ENCODE data around the gene KRT76.

DNA sequence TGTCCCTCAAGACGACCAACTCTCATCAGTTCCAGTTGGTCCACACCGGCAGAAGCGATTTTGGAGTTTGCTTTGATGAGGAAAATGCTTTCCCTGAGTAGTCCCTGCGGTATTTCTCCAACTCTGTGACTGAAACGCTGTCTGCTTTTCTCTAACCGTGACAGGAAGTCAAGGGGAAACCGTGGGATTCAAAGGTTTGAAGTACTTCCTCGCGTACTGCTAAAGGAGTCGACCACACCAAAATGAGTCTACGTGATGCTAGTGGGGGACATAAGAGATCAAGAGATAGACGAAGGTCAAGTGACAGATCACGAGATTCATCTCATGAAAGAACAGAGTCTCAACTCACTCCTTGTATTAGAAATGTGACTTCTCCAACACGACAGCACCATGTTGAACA, 28.6 kb downstream of the KRT76 start:
- TF ChIP-seq, protein P1, sequence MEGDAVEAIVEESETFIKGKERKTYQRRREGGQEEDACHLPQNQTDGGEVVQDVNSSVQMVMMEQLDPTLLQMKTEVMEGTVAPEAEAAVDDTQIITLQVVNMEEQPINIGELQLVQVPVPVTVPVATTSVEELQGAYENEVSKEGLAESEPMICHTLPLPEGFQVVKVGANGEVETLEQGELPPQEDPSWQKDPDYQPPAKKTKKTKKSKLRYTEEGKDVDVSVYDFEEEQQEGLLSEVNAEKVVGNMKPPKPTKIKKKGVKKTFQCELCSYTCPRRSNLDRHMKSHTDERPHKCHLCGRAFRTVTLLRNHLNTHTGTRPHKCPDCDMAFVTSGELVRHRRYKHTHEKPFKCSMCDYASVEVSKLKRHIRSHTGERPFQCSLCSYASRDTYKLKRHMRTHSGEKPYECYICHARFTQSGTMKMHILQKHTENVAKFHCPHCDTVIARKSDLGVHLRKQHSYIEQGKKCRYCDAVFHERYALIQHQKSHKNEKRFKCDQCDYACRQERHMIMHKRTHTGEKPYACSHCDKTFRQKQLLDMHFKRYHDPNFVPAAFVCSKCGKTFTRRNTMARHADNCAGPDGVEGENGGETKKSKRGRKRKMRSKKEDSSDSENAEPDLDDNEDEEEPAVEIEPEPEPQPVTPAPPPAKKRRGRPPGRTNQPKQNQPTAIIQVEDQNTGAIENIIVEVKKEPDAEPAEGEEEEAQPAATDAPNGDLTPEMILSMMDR (IDR thresholded peaks at IDR 0.05; ENCODE audit: insufficient read depth, low read length) = no peak
- TF ChIP-seq, protein P2, sequence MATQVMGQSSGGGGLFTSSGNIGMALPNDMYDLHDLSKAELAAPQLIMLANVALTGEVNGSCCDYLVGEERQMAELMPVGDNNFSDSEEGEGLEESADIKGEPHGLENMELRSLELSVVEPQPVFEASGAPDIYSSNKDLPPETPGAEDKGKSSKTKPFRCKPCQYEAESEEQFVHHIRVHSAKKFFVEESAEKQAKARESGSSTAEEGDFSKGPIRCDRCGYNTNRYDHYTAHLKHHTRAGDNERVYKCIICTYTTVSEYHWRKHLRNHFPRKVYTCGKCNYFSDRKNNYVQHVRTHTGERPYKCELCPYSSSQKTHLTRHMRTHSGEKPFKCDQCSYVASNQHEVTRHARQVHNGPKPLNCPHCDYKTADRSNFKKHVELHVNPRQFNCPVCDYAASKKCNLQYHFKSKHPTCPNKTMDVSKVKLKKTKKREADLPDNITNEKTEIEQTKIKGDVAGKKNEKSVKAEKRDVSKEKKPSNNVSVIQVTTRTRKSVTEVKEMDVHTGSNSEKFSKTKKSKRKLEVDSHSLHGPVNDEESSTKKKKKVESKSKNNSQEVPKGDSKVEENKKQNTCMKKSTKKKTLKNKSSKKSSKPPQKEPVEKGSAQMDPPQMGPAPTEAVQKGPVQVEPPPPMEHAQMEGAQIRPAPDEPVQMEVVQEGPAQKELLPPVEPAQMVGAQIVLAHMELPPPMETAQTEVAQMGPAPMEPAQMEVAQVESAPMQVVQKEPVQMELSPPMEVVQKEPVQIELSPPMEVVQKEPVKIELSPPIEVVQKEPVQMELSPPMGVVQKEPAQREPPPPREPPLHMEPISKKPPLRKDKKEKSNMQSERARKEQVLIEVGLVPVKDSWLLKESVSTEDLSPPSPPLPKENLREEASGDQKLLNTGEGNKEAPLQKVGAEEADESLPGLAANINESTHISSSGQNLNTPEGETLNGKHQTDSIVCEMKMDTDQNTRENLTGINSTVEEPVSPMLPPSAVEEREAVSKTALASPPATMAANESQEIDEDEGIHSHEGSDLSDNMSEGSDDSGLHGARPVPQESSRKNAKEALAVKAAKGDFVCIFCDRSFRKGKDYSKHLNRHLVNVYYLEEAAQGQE (IDR thresholded peaks at IDR 0.05; ENCODE audit: insufficient replicate concordance, low read depth) = no peak
- TF ChIP-seq POLR2AphosphoS5 (IDR thresholded peaks at IDR 0.05; ENCODE audit: low read depth) (no peak), GABPA (IDR thresholded peaks at IDR 0.05; ENCODE audit: low read depth) (no peak), SPI1 (IDR thresholded peaks at IDR 0.05; ENCODE audit: borderline replicate concordance, low read depth) (no peak)

Data from HL-60 (cell line).